ENCODE measurements around the gene TEKT1.

Gene TEKT1

DNA sequence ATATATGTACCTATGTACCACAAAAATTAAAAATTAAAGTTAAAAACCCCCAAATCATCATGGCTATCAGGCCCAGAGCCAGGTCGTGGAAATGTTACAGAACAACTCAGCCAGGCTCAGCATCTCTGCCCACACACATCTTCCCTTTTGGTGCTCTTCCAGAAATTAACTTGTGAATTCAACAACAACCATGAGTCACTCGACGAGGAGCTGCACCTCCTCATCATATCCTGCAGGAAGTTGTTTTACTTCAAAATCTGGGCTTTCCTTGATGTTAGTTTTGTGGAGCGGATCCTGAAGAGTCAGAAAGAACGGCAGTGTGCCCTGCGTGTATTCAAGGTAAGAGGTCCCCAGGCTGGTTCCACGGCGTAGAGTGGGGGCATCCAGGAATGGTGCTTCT lies 44.9 kb downstream of the TEKT1 start:
- no peak for DNase-seq (ENCODE audit: low read depth in 1 of 2, low spot score in 1 of 2)
- no peak for TF ChIP-seq POLR2AphosphoS5 (IDR thresholded peaks at IDR 0.05; ENCODE audit: low read depth)
- TF ChIP-seq, protein P1, sequence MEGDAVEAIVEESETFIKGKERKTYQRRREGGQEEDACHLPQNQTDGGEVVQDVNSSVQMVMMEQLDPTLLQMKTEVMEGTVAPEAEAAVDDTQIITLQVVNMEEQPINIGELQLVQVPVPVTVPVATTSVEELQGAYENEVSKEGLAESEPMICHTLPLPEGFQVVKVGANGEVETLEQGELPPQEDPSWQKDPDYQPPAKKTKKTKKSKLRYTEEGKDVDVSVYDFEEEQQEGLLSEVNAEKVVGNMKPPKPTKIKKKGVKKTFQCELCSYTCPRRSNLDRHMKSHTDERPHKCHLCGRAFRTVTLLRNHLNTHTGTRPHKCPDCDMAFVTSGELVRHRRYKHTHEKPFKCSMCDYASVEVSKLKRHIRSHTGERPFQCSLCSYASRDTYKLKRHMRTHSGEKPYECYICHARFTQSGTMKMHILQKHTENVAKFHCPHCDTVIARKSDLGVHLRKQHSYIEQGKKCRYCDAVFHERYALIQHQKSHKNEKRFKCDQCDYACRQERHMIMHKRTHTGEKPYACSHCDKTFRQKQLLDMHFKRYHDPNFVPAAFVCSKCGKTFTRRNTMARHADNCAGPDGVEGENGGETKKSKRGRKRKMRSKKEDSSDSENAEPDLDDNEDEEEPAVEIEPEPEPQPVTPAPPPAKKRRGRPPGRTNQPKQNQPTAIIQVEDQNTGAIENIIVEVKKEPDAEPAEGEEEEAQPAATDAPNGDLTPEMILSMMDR (IDR thresholded peaks at IDR 0.05; ENCODE audit: insufficient read depth, low read length): no peak
- TF ChIP-seq, protein P2, sequence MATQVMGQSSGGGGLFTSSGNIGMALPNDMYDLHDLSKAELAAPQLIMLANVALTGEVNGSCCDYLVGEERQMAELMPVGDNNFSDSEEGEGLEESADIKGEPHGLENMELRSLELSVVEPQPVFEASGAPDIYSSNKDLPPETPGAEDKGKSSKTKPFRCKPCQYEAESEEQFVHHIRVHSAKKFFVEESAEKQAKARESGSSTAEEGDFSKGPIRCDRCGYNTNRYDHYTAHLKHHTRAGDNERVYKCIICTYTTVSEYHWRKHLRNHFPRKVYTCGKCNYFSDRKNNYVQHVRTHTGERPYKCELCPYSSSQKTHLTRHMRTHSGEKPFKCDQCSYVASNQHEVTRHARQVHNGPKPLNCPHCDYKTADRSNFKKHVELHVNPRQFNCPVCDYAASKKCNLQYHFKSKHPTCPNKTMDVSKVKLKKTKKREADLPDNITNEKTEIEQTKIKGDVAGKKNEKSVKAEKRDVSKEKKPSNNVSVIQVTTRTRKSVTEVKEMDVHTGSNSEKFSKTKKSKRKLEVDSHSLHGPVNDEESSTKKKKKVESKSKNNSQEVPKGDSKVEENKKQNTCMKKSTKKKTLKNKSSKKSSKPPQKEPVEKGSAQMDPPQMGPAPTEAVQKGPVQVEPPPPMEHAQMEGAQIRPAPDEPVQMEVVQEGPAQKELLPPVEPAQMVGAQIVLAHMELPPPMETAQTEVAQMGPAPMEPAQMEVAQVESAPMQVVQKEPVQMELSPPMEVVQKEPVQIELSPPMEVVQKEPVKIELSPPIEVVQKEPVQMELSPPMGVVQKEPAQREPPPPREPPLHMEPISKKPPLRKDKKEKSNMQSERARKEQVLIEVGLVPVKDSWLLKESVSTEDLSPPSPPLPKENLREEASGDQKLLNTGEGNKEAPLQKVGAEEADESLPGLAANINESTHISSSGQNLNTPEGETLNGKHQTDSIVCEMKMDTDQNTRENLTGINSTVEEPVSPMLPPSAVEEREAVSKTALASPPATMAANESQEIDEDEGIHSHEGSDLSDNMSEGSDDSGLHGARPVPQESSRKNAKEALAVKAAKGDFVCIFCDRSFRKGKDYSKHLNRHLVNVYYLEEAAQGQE (IDR thresholded peaks at IDR 0.05; ENCODE audit: insufficient replicate concordance, low read depth): no peak
- no peak for TF ChIP-seq GABPA (IDR thresholded peaks at IDR 0.05; ENCODE audit: low read depth)
- H3K27ac ChIP-seq (replicated peaks): no peak overlapping the region

DNA sequence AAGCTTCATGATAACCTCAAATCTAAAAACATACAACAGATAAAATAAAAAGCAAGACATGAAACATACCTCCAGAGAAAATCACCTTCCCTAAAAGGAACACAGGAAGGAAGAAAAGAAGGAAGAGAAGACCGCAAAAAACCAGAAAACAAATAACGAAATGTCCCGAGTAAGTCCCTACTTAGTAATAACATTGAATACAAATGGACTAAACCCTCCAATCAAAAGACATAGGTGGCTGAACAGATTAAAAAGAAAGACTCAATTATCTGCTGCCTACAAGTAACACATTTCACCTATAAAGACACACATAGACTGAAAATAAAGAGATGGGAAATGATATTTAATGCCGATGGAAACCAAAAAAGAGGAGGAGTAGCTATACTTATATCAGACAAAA lies 49.3 kb downstream of the TEKT1 start:
- no peak for DNase-seq (ENCODE audit: low read depth in 1 of 2, low spot score in 1 of 2)
- Histone ChIP-seq H3K27me3 (ENCODE audit: insufficient read depth, poor library complexity, severe bottlenecking) (no peaks in the 10 kb centered on the region), H3K27ac (replicated peaks) (no peak overlapping the region), H3K4me3 (replicated peaks; ENCODE audit: insufficient read depth, low read length) (no peak overlapping the region)
- TF ChIP-seq POLR2AphosphoS5 (IDR thresholded peaks at IDR 0.05; ENCODE audit: low read depth): no peak
- TF ChIP-seq GABPA (IDR thresholded peaks at IDR 0.05; ENCODE audit: low read depth): no peak
- TF ChIP-seq, protein P1 (IDR thresholded peaks at IDR 0.05; ENCODE audit: insufficient read depth, low read length): no peak
- no peak for TF ChIP-seq SPI1 (IDR thresholded peaks at IDR 0.05; ENCODE audit: borderline replicate concordance, low read depth)
- TF ChIP-seq, protein P2 (IDR thresholded peaks at IDR 0.05; ENCODE audit: insufficient replicate concordance, low read depth): no peak

More for the DNA sequence above, 44.9 kb downstream of the TEKT1 start:
- no peaks in the 10 kb centered on the region for H3K27me3 ChIP-seq (ENCODE audit: insufficient read depth, poor library complexity, severe bottlenecking)
- no peak overlapping the region for H3K4me3 ChIP-seq (replicated peaks; ENCODE audit: insufficient read depth, low read length)

DNA sequence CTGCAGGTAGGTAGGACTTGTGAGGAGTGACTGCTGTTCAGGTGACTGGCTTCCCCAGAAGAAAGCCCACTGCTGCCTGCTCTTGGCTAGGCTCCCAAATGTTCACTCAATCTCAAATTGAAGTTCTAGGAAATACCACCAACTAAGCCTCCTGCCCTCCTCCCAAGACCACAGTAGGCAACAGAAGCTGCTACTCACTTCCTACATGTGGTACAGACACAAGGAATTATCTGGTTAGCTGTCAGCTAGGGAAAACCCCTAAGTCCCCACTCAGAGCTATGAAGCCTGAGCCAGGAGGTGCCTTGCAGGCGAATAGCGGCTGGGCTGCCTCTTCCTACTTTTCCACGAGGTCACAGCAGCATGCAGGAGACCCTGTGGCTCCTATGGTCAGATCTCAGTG lies 50.6 kb downstream of the TEKT1 start:
- no peak for DNase-seq (ENCODE audit: low read depth in 1 of 2, low spot score in 1 of 2)

More for the DNA sequence above, 50.6 kb downstream of the TEKT1 start:
- Histone ChIP-seq H3K27me3 (ENCODE audit: insufficient read depth, poor library complexity, severe bottlenecking) (no peaks in the 10 kb centered on the region), H3K27ac (replicated peaks) (no peak overlapping the region), H3K4me3 (replicated peaks; ENCODE audit: insufficient read depth, low read length) (no peak overlapping the region)
- TF ChIP-seq SPI1 (IDR thresholded peaks at IDR 0.05; ENCODE audit: borderline replicate concordance, low read depth) (no peak), GABPA (IDR thresholded peaks at IDR 0.05; ENCODE audit: low read depth) (no peak)
- TF ChIP-seq, protein P2 (IDR thresholded peaks at IDR 0.05; ENCODE audit: insufficient replicate concordance, low read depth): no peak

Data from HL-60 (cell line).